Karpas-422 (cell line): ENCODE data around the gene ALKAL2. TPM values are rescaled to one million over a fixed set of nuclear protein-coding genes. Genes with fewer than 3 reads are reported as not detected.
"Not testable (repeated sequence)": the region's sequence is repeated elsewhere in the genome, so short reads cannot be mapped to it uniquely, and the experiment has no call there.

ENCODE experiments used
- DNase-seq: peaks from one replicate; pipeline ENCODE4 v3.0.0-alpha.2; 2015
- H2AFZ ChIP-seq: fragments of 200-600 bp; sonication (generic); 2 replicates; pipeline ENCODE4 v1.6.1; 2014; ENCODE audit warnings: antibody characterized with exemption, low read length, mixed read lengths
- H3K27ac ChIP-seq: fragments of 200-600 bp; sonication (generic); 2 replicates; pipeline ENCODE4 v1.5.1; 2014; ENCODE audit warnings: mild to moderate bottlenecking, low read length, moderate library complexity
- H3K27me3 ChIP-seq: fragments of 200-600 bp; sonication (generic); 2 replicates; pipeline ENCODE4 v1.6.1; 2014; ENCODE audit warnings: low read length, mixed read lengths
- H3K36me3 ChIP-seq: fragments of 200-600 bp; sonication (generic); 2 replicates; pipeline ENCODE4 v1.6.1; 2014; ENCODE audit warnings: low read length, mixed read lengths; ENCODE audit not compliant: insufficient read depth
- H3K4me1 ChIP-seq: fragments of 200-600 bp; sonication (generic); 2 replicates; pipeline ENCODE4 v1.6.1; 2014; ENCODE audit warnings: mild to moderate bottlenecking, low read length, mixed read lengths
- H3K4me2 ChIP-seq: fragments of 200-600 bp; sonication (generic); 2 replicates; pipeline ENCODE4 v1.6.1; 2014; ENCODE audit warnings: low read length, low read depth, mild to moderate bottlenecking; ENCODE audit not compliant: poor library complexity, severe bottlenecking
- H3K4me3 ChIP-seq: fragments of 200-600 bp; sonication (generic); 2 replicates; pipeline ENCODE4 v1.5.1; 2014; ENCODE audit warnings: mild to moderate bottlenecking, antibody characterized with exemption, low read length, mixed read lengths
- H3K79me2 ChIP-seq: fragments of 200-600 bp; sonication (generic); 2 replicates; pipeline ENCODE4 v1.6.1; 2014; ENCODE audit warnings: mild to moderate bottlenecking, low read length, mixed read lengths
- H3K9ac ChIP-seq: fragments of 200-600 bp; sonication (generic); 2 replicates; pipeline ENCODE4 v1.6.0; 2014; ENCODE audit warnings: low read length
- H3K9me2 ChIP-seq: fragments of 200-600 bp; sonication (generic), shearing (Covaris generic); replicated peaks from 2 replicates; pipeline ENCODE4 v1.6.0; 2014; ENCODE audit warnings: mild to moderate bottlenecking, low read length, moderate library complexity; ENCODE audit not compliant: insufficient read depth
- H3K9me3 ChIP-seq: fragments of 300-700, 200-600 bp; sonication (generic); 2 replicates; pipeline ENCODE4 v1.6.1; 2014; ENCODE audit warnings: low read length, mixed read lengths
- H4K20me1 ChIP-seq: fragments of 200-600 bp; sonication (generic); 2 replicates; pipeline ENCODE4 v1.6.1; 2014; ENCODE audit warnings: mild to moderate bottlenecking, antibody characterized with exemption, low read length, low read depth; ENCODE audit not compliant: insufficient read depth
- total RNA-seq: library from RNA; depleted of rRNA; stranded (reverse); fragments of >200 nt; shearing (Covaris generic); gene quantifications from 2 replicates; pipeline ENCODE4 v1.2.3, GENCODE V29; 2014; ENCODE audit warnings: low replicate concordance; rRNA removed

Gene ALKAL2, protein sequence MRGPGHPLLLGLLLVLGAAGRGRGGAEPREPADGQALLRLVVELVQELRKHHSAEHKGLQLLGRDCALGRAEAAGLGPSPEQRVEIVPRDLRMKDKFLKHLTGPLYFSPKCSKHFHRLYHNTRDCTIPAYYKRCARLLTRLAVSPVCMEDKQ
- not detected in 2 replicates for total RNA-seq

DNA sequence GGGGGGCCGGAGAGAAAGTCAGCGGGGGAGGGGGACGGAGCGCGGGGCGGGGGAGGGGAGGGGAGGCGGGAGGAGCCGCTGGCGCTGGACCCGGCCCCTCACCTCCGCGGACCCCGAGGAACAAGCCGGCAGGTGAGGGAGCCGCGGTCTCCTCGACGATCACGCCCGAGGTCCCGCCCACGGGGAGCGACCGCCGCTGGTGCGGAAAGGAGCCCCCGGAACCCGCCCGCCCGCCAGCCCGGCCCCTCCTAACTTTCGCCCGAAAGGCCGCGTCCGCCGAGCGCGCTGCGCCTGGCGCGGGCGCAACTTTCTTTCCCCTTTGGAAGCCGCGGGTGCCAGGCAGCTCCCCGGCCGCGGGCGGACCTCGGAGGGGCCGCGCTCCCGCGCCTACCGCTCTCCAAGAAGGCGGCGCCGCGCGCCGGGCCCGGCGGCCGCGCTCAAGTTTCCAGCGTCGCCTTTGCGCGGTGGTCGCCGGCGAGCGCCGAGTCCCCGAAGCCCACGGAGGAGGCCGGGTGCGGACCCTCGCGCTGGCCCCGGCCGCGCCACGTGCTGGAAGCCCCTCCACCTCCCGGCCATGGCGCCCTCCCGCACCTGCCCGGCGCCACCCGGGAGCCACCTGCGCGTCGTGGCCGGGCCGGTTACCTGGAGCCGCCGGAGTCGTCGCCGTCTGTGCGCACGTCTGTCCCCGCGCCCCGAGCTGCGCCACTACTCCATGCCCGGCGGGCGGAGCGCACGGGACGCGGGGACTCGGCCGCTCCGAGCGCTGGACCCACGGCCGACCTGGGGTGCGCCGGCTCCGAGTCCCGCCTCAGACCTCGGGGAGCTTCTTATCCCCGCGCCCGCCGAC lies at the start of gene ALKAL2:
ALKAL2 (minus strand) TSS at position 181 of the 847 bp plus-strand sequence. CDS start 256 bp downstream, outside the sequence.
- Histone ChIP-seq H3K4me3 (no peak within 1 kb of the TSS), H3K4me1 (no peaks in the 10 kb centered on the region), H3K9me3 (no peaks in the 10 kb centered on the region), H3K27ac (no peak within 1 kb of the TSS), H3K27me3 (no peaks in the 10 kb centered on the region), H3K9me2 (no peaks in the 10 kb centered on the region), H3K79me2 (no peaks in the 10 kb centered on the region), H2AFZ (no peak within 1 kb of the TSS), H3K9ac (no peak within 1 kb of the TSS), H3K36me3 (no peaks in the 10 kb centered on the region), H4K20me1 (no peaks in the 10 kb centered on the region), H3K4me2 (no peak within 1 kb of the TSS)
- no peak for DNase-seq

DNA sequence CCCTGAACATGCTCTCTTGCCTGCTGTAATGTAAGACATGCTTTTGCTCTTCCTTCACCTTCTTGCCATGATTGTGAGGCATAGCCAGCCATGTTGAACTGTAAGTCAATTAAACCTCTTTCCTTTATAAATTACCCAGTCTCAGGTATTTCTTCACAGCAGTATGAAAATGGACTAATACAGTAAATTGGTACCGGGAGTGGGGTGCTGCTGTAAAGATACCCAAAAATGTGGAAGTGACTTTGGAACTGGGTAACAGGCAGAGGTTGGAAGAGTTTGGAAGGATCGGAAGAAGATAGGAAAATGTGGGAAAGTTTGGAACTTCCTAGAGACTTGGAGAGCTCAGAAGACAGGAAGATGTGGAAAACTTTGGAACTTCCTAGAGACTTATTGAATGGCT lies 49.1 kb upstream of the ALKAL2 start:
- H3K27me3 ChIP-seq, H3K4me2 ChIP-seq, H3K4me3 ChIP-seq, H3K4me1 ChIP-seq, H4K20me1 ChIP-seq, H3K9me2 ChIP-seq, DNase-seq, H3K27ac ChIP-seq, H3K79me2 ChIP-seq, H3K36me3 ChIP-seq, H3K9me3 ChIP-seq, H2AFZ ChIP-seq, H3K9ac ChIP-seq: not testable (repeated sequence)

DNA sequence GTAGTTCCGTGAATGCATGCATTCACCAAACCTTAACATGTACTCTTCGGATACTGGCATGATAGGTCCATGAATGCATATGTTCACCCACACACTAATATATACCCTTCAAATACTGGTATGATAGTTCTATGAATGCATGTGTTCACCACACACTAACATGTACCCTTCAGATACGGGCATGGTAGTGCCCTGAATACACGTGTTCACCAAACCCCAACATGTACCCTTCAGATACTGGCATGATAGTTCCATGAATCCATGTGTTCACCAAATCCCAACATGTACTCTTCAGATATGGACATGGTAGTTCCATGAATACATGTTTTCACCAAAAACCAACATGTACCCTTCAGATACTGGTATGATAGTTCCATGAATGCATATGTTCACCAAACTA lies 48.5 kb upstream of the ALKAL2 start:
- H4K20me1 ChIP-seq = no peaks in the 10 kb centered on the region
- no peak overlapping the region for H2AFZ ChIP-seq
- H3K4me3 ChIP-seq = no peak overlapping the region
- no peak overlapping the region for H3K27ac ChIP-seq
- H3K36me3 ChIP-seq = no peaks in the 10 kb centered on the region
- no peaks in the 10 kb centered on the region for H3K9me3 ChIP-seq
- no peaks in the 10 kb centered on the region for H3K79me2 ChIP-seq
- no peak overlapping the region for H3K9ac ChIP-seq
- DNase-seq = no peak
- H3K4me1 ChIP-seq = no peaks in the 10 kb centered on the region
- no peaks in the 10 kb centered on the region for H3K27me3 ChIP-seq
- H3K4me2 ChIP-seq = no peak overlapping the region
- H3K9me2 ChIP-seq = no peaks in the 10 kb centered on the region

DNA sequence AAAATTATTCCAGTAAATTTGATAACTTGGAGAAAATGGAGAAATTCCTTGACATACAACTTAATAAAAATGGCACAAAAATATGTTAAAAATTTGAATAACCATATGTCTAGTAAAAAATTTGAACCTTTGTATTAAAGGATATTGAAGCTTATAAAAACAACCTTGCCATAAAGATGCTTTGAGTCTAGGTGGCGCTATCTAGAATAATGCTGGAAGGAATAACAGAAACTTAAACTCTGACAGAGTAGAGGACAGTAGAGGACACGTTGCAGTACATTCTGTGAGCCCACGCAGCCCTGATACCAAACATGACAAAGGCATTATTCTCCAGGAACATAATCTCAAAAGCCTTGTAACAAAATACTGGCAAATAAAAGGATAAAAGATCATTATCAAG lies 44.7 kb upstream of the ALKAL2 start:
- Histone ChIP-seq H3K79me2 (no peaks in the 10 kb centered on the region), H3K9me3 (no peaks in the 10 kb centered on the region), H3K27ac (no peak overlapping the region), H3K27me3 (no peaks in the 10 kb centered on the region), H3K4me2 (no peak overlapping the region), H3K9ac (no peak overlapping the region), H3K4me1 (no peaks in the 10 kb centered on the region), H4K20me1 (no peaks in the 10 kb centered on the region), H3K36me3 (no peaks in the 10 kb centered on the region), H3K4me3 (no peak overlapping the region), H3K9me2 (no peaks in the 10 kb centered on the region), H2AFZ (no peak overlapping the region)
- DNase-seq = peak; percentile 56

DNA sequence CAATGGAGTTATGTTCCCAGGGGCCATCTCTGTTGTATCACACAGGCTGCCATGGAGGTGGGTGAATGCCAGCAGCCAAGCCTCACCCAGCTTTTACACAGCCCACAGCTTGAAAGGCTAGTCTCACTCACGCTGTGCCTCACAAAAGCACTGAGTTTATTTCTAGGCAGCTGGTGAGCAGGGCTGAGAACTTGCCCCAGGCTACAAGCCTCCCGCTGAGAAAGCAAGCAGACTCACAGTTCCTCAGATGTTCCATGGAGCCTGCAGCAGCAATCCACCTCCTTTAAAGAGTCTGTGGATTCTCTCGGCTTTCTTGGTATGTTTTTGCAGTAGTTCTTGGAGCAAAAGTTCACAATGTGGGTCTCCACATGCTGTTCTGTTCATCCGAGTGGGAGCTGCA lies 40.9 kb upstream of the ALKAL2 start:
- Histone ChIP-seq H3K27ac (no peak overlapping the region), H3K9ac (no peak overlapping the region), H3K9me3 (no peaks in the 10 kb centered on the region), H3K4me1 (no peaks in the 10 kb centered on the region), H3K4me3 (no peak overlapping the region), H2AFZ (no peak overlapping the region), H3K4me2 (no peak overlapping the region), H3K36me3 (no peaks in the 10 kb centered on the region), H3K79me2 (no peaks in the 10 kb centered on the region), H3K27me3 (no peaks in the 10 kb centered on the region), H4K20me1 (no peaks in the 10 kb centered on the region), H3K9me2 (no peaks in the 10 kb centered on the region)
- no peak for DNase-seq

DNA sequence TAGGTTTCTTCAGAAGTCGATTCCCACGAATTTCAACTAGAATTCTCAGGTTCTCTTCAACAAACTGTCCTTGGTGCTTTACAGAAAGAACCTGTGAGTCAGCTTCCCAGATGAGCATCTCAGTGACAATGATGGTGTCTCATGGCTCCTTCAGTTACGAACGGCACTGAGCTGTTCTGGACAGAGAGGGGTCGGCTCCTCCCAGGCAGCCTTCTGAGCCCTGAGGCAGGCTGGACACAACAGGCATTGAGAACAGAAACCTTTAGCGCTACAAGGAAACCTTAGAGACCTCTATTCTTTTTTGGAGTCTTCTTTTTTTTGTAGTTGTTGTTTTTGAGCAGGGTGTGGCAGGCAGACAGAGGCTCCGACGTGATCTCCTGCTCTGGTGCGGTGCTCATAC lies 35.1 kb upstream of the ALKAL2 start:
- Histone ChIP-seq H3K4me3 (no peak overlapping the region), H3K4me2 (no peak overlapping the region), H3K4me1 (no peaks in the 10 kb centered on the region), H2AFZ (no peak overlapping the region), H3K27ac (no peak overlapping the region), H3K79me2 (no peaks in the 10 kb centered on the region), H3K27me3 (no peaks in the 10 kb centered on the region), H4K20me1 (no peaks in the 10 kb centered on the region), H3K9me2 (no peaks in the 10 kb centered on the region), H3K9me3 (no peaks in the 10 kb centered on the region), H3K9ac (no peak overlapping the region), H3K36me3 (no peaks in the 10 kb centered on the region)
- no peak for DNase-seq

DNA sequence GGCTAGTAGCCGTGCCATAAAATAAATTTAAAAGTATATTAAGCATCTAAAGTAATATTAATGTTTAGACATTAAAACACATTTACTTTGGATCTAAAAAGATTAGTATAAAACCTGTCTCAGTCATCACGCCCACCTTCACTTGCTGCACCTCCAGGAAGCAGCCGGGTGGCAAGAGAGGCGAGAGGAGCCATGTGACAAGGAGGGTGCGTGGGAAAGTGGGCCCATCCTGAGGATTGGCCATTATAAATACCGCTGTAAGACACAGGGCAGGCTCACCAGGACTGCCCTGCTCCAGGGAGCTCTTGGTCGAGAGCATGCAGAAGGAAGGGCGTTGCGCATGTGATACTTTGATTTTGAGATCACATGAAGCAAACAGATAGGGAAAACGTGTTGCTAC lies 34.4 kb upstream of the ALKAL2 start:
- Histone ChIP-seq H3K4me2 (no peak overlapping the region), H3K36me3 (no peaks in the 10 kb centered on the region), H3K79me2 (no peaks in the 10 kb centered on the region), H3K9me3 (no peaks in the 10 kb centered on the region), H4K20me1 (no peaks in the 10 kb centered on the region), H3K4me1 (no peaks in the 10 kb centered on the region), H3K9me2 (no peaks in the 10 kb centered on the region), H2AFZ (no peak overlapping the region), H3K27ac (no peak overlapping the region), H3K27me3 (no peaks in the 10 kb centered on the region), H3K9ac (no peak overlapping the region), H3K4me3 (no peak overlapping the region)
- no peak for DNase-seq

DNA sequence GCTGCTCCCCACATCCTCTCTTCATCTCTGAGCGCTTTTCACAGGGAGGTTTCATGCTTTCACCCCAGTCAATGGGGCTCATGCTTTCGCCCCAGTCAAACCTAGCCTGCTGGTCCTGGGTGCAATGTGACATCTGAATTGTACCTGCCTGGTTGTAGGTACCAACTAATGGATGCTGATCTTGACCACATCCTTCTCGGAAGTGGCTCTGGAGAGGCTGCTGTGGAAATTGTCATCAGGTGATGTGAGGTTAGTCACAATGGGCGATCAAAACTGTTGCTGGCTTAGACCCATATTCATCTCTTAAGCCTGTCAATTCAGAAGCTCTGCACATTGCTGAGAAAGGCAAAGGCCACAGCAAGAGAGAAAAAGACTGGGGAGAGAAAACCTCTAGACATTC lies 32.7 kb upstream of the ALKAL2 start:
- DNase-seq = no peak
- H3K4me2 ChIP-seq = no peak overlapping the region
- H3K36me3 ChIP-seq = no peaks in the 10 kb centered on the region
- H3K9ac ChIP-seq = no peak overlapping the region
- H4K20me1 ChIP-seq = no peaks in the 10 kb centered on the region
- H3K27ac ChIP-seq = no peak overlapping the region
- H3K9me2 ChIP-seq = no peaks in the 10 kb centered on the region
- no peaks in the 10 kb centered on the region for H3K27me3 ChIP-seq
- no peaks in the 10 kb centered on the region for H3K9me3 ChIP-seq
- no peaks in the 10 kb centered on the region for H3K4me1 ChIP-seq
- H3K4me3 ChIP-seq = no peak overlapping the region
- no peak overlapping the region for H2AFZ ChIP-seq
- H3K79me2 ChIP-seq = no peaks in the 10 kb centered on the region
